OCI-LY3 (cell line): ENCODE results near the gene BEST1.

Experiments used
- EZH2phosphoT487 ChIP-seq: fragments of 200-600 bp; shearing (Covaris generic); IDR thresholded peaks from 2 replicates; pipeline ENCODE4 v1.6.1; 2018; ENCODE audit warnings: antibody characterized with exemption, mixed run types, low read depth
- TF ChIP-seq, protein P1 (sequence below): fragments of 200-600, 300-600 bp; sonication (generic); IDR thresholded peaks from 2 replicates; pipeline ENCODE4 v1.5.1; 2014; ENCODE audit warnings: antibody characterized with exemption, low read length, low read depth

DNA sequence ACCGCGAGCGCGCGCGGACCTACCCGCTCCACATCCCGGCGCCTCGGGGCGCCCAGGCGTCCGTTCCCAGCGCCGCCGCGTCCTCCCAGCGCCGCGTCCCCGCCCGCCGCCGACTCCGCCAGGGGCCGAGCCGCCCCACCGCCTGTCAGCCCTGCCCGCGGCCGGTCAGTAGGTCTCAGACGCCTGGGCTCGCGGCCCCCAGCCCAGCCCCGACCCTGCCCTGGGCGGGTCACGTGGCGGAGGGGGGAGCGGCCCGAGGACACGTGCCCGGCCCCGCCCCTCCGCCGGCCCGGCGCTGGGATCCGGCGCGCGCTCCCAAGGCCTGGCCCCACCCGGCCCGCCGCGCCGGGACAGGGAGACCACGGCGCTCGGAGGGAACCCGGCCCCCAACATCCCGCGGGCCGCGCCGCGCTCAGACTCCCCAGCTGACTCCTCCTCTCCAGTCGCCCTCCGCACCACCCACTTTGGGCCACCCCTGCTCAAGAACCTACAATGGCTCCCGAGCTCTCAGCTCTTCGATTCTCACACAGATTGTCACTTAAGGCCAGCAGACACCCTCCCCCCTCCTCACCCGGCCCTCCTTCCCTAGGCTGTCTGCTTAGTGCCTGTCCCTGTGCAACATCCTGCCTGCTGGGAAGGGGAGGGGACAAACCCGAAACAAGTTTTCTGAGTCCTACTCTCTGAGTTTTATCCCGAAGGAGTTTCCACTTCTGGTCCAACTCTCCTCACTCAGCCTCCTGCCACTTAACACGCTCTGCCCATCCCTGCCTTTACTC lies 32.6 kb upstream of the BEST1 start, which contains the start of gene RAB3IL1:
- TF ChIP-seq, protein P1, sequence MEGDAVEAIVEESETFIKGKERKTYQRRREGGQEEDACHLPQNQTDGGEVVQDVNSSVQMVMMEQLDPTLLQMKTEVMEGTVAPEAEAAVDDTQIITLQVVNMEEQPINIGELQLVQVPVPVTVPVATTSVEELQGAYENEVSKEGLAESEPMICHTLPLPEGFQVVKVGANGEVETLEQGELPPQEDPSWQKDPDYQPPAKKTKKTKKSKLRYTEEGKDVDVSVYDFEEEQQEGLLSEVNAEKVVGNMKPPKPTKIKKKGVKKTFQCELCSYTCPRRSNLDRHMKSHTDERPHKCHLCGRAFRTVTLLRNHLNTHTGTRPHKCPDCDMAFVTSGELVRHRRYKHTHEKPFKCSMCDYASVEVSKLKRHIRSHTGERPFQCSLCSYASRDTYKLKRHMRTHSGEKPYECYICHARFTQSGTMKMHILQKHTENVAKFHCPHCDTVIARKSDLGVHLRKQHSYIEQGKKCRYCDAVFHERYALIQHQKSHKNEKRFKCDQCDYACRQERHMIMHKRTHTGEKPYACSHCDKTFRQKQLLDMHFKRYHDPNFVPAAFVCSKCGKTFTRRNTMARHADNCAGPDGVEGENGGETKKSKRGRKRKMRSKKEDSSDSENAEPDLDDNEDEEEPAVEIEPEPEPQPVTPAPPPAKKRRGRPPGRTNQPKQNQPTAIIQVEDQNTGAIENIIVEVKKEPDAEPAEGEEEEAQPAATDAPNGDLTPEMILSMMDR: no peak
- no peak for TF ChIP-seq EZH2phosphoT487
